SK-N-SH treated with all-trans-retinoic acid at 6 μM for 48 hours (cell line): ENCODE results near the gene ADRA1B.

Experiments
- ATAC-seq: fragments of 200-7000 bp; cut with Tn5 transposase; 3 replicates; pipeline ENCODE4 v1.9.1; 2020; ENCODE audit warnings: mild to moderate bottlenecking, moderate library complexity
- ARNTL ChIP-seq: fragments of 450-650 bp; formaldehyde crosslinking; IDR thresholded peaks from 2 replicates; pipeline ENCODE4 v1.5.0; 2020; ENCODE audit warnings: low read depth, mild to moderate bottlenecking, moderate library complexity, borderline replicate concordance
- BACH2 ChIP-seq: fragments of 250-450 bp; sonication (Bioruptor Pico); IDR thresholded peaks from 2 replicates; pipeline ENCODE4 v1.9.0; 2021; ENCODE audit warnings: mild to moderate bottlenecking, borderline replicate concordance
- CSDC2 ChIP-seq: fragments of 250-450 bp; sonication (Bioruptor Pico); IDR thresholded peaks from 2 replicates; pipeline ENCODE4 v1.5.0; 2020; ENCODE audit warnings: mild to moderate bottlenecking, moderate library complexity
- CSRNP3 ChIP-seq: fragments of 250-450 bp; sonication (Bioruptor Pico); IDR thresholded peaks from 2 replicates; pipeline ENCODE4 v1.5.1; 2021; ENCODE audit warnings: mild to moderate bottlenecking, moderate library complexity
- ESRRG ChIP-seq: fragments of 250-450 bp; sonication (Bioruptor Pico); IDR thresholded peaks from 2 replicates; pipeline ENCODE4 v1.6.1; 2021; ENCODE audit warnings: mild to moderate bottlenecking
- GLIS3 ChIP-seq: fragments of 250-450 bp; sonication (Bioruptor Pico); IDR thresholded peaks from 2 replicates; pipeline ENCODE4 v1.5.0; 2020; ENCODE audit warnings: mild to moderate bottlenecking, moderate library complexity
- ISL1 ChIP-seq: fragments of 250-450 bp; sonication (Bioruptor Pico); IDR thresholded peaks from 2 replicates; pipeline ENCODE4 v2.1.2; 2022; ENCODE audit warnings: mild to moderate bottlenecking, moderate library complexity
- PATZ1 ChIP-seq: fragments of 250-450 bp; sonication (Bioruptor Pico); IDR thresholded peaks from 2 replicates; pipeline ENCODE4 v1.8.0; 2020; ENCODE audit warnings: mild to moderate bottlenecking, moderate library complexity, borderline replicate concordance
- POU6F1 ChIP-seq: fragments of 250-450 bp; sonication (Bioruptor Pico); IDR thresholded peaks from 2 replicates; pipeline ENCODE4 v1.8.0; 2021; ENCODE audit warnings: low read depth, mild to moderate bottlenecking, moderate library complexity, borderline replicate concordance
- PPARA ChIP-seq: fragments of 250-450 bp; sonication (Bioruptor Pico); IDR thresholded peaks from 2 replicates; pipeline ENCODE4 v1.5.0; 2020; ENCODE audit warnings: mild to moderate bottlenecking, borderline replicate concordance
- RARB ChIP-seq: fragments of 250-450 bp; sonication (Bioruptor Pico); IDR thresholded peaks from 2 replicates; pipeline ENCODE4 v1.8.0; 2021; ENCODE audit warnings: mild to moderate bottlenecking, moderate library complexity
- TCF4 ChIP-seq: fragments of 250-450 bp; sonication (Bioruptor Pico); IDR thresholded peaks from 2 replicates; pipeline ENCODE4 v1.8.0; 2021; ENCODE audit warnings: mild to moderate bottlenecking, moderate library complexity, borderline replicate concordance
- TSHZ2 ChIP-seq: fragments of 250-450 bp; sonication (Bioruptor Pico); IDR thresholded peaks from 2 replicates; pipeline ENCODE4 v1.5.0; 2020; ENCODE audit warnings: mild to moderate bottlenecking, moderate library complexity
- ZC3H10 ChIP-seq: fragments of 250-450 bp; sonication (Bioruptor Pico); IDR thresholded peaks from 2 replicates; pipeline ENCODE4 v1.5.1; 2021; ENCODE audit warnings: mild to moderate bottlenecking, moderate library complexity
- ZFP3 ChIP-seq: fragments of 250-450 bp; sonication (Bioruptor Pico); IDR thresholded peaks from 2 replicates; pipeline ENCODE4 v1.5.0; 2020; ENCODE audit warnings: mild to moderate bottlenecking, moderate library complexity
- ZNF565 ChIP-seq: fragments of 450-650 bp; formaldehyde crosslinking; conservative IDR thresholded peaks from 2 replicates; pipeline ENCODE4 v1.5.0; 2020; ENCODE audit warnings: low read depth, mild to moderate bottlenecking, moderate library complexity
- ZNF70 ChIP-seq: fragments of 450-650 bp; formaldehyde crosslinking; IDR thresholded peaks from 2 replicates; pipeline ENCODE4 v1.5.0; 2020; ENCODE audit warnings: mild to moderate bottlenecking, moderate library complexity

Gene ADRA1B

GRCh38 chr5:159913501-159913900, 2.8 kb upstream of the ADRA1B start (continued):
- TF ChIP-seq POU6F1 (CRISPR knock-in tag) = no peak
- no peak for TF ChIP-seq BACH2
- TF ChIP-seq ZNF70 (CRISPR knock-in tag) = no peak
- no peak for TF ChIP-seq RARB (CRISPR knock-in tag)

GRCh38 chr5:159916841-159917761, 819 bp downstream of the ADRA1B start:
- TF ChIP-seq ZNF565 (no peak), PPARA (CRISPR knock-in tag) (no peak)
- peak; percentile 18 for ATAC-seq

- ATAC-seq = no peak
These were observed 1.7 kb downstream of the ADRA1B start for GRCh38 chr5:159917994-159918393.

GRCh38 chr5:159921721-159922120, 5.4 kb downstream of the ADRA1B start:
- no peak for ATAC-seq
- no peak for TF ChIP-seq GLIS3 (CRISPR knock-in tag)
- TF ChIP-seq ESRRG = no peak
- no peak for TF ChIP-seq ZFP3
- TF ChIP-seq ARNTL (CRISPR knock-in tag) = no peak
- TF ChIP-seq POU6F1 (CRISPR knock-in tag) = no peak
- no peak for TF ChIP-seq PATZ1 (CRISPR knock-in tag)
- no peak for TF ChIP-seq CSRNP3 (CRISPR knock-in tag)
- no peak for TF ChIP-seq ZC3H10 (CRISPR knock-in tag)
- TF ChIP-seq ISL1 (CRISPR knock-in tag) = no peak
- TF ChIP-seq TSHZ2 = no peak
- TF ChIP-seq TCF4 = no peak
- no peak for TF ChIP-seq CSDC2 (CRISPR knock-in tag)
- TF ChIP-seq, all 23 proteins: peak for 0

More at GRCh38 chr5:159917994-159918393, 1.7 kb downstream of the ADRA1B start:
- TF ChIP-seq ZNF70 (CRISPR knock-in tag) = no peak
